SK-N-MC (cell line): Measurements from ENCODE around the gene METAP2.

Experiments
- EZH2 ChIP-seq: fragments of 200-600 bp; sonication (generic); IDR thresholded peaks from one replicate; pipeline ENCODE4 v1.6.1; 2017; ENCODE audit warnings: antibody characterized with exemption
- POLR2AphosphoS5 ChIP-seq: IDR thresholded peaks from 2 replicates; pipeline ENCODE4 v1.6.1; 2012; ENCODE audit warnings: mild to moderate bottlenecking, low read depth, low read length, borderline replicate concordance

DNA sequence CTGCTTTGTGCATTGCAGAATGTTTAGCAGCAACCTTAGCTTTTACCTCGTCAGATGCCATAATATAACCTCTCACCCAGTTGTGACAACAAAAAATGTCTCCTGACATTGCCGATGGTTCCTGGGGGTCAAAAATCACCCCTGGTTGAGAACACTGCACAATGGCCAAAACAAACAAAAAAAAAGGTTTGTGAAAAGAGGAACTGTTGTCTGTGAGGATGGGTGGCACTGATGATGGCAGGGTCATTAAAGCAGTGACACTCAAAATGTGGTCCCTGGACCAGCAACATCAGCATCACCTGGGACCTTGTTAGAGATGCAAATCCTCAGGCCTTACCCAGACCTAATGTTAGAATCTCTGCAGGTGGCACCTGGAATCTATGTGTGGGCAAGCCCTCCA, 36.4 kb upstream of the METAP2 start:
- TF ChIP-seq EZH2, result no peak
- TF ChIP-seq POLR2AphosphoS5, result no peak
